ENCODE measurements around the gene MRPS27.

The MRPS27 gene

GRCh38 chr5:72359886-72360285 is 39.8 kb upstream of the MRPS27 start:
- peaks cover 0 to 27% (median 19%) of the 10 kb centered on the region in 10 experiments; a peak in 17 of 20 replicates for H3K4me1 ChIP-seq
- no peak overlapping the region for H3K9ac ChIP-seq
- H3K27me3 ChIP-seq = no peaks in the 10 kb centered on the region
- H3K27ac ChIP-seq = no peak overlapping the region
- TF ChIP-seq Cebpa-rat (IDR thresholded peaks at IDR 0.05) = no peak
- no peaks in the 10 kb centered on the region for H4K20me1 ChIP-seq
- H3K9me3 ChIP-seq (replicated peaks in 1 of 11) = no peaks in the 10 kb centered on the region
- H3K4me3 ChIP-seq = no peak overlapping the region
- H3K36me3 ChIP-seq = peaks cover 15 to 62% (median 47%) of the 10 kb centered on the region in 11 experiments
- H3K4me2 ChIP-seq = no peak overlapping the region

GRCh38 chr5:72358925-72359324 is 38.9 kb upstream of the MRPS27 start:
- H4K20me1 ChIP-seq = no peaks in the 10 kb centered on the region
- H3K9me3 ChIP-seq (replicated peaks in 1 of 11) = no peaks in the 10 kb centered on the region
- peaks cover 15 to 64% (median 48%) of the 10 kb centered on the region in 11 experiments for H3K36me3 ChIP-seq
- H3K27ac ChIP-seq = no peak overlapping the region
- no peaks in the 10 kb centered on the region for H3K27me3 ChIP-seq
- H3K4me1 ChIP-seq = peaks cover 0 to 18% (median 10%) of the 10 kb centered on the region in 10 experiments; a peak in 17 of 20 replicates
- peak overlapping the region in 1 of 11 experiments; percentile 11; a peak in 1 of 22 replicates for H3K4me2 ChIP-seq
- H3K9ac ChIP-seq = no peak overlapping the region
- TF ChIP-seq Cebpa-rat (IDR thresholded peaks at IDR 0.05) = no peak
- H3K4me3 ChIP-seq = no peak overlapping the region

DNA sequence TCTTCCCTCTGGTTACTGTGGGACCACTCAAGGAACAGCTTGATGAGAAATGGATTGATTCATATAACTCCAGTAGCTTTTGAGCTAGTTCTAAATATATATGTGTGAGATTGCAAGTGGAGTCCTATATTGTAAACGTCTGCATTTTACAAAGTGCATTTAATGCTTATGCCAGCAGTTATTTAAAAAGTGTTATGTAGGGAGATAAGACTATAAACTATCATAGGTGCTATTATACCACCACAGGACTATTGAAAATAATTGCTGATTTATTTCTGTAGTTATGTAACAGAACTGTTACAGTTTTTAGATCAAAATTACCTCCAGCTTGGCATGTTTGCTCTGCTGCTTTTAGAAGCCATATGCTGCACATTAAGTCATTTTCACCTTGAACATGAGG is 36.3 kb upstream of the MRPS27 start:
- Histone ChIP-seq H3K36me3 (peaks cover 5 to 43% (median 32%) of the 10 kb centered on the region in 11 experiments; a peak in 21 of 22 replicates), H3K9me3 (replicated peaks in 1 of 11) (peaks cover 0 to 4% (median 3%) of the 10 kb centered on the region in 11 experiments; a peak in 10 of 22 replicates), H3K4me2 (no peak overlapping the region), H4K20me1 (no peaks in the 10 kb centered on the region), H3K9ac (no peak overlapping the region), H3K4me3 (no peak overlapping the region), H3K27me3 (no peaks in the 10 kb centered on the region), H3K27ac (no peak overlapping the region), H3K4me1 (peaks cover 0 to 12% (median 3%) of the 10 kb centered on the region in 10 experiments; a peak in 8 of 20 replicates)
- no peak for TF ChIP-seq Cebpa-rat (IDR thresholded peaks at IDR 0.05)

- Histone ChIP-seq H3K36me3 (peaks cover 0 to 37% (median 29%) of the 10 kb centered on the region in 11 experiments; a peak in 19 of 22 replicates), H3K4me2 (no peak overlapping the region), H3K9ac (no peak overlapping the region), H3K9me3 (replicated peaks in 1 of 11) (peaks cover 0 to 8% (median 5%) of the 10 kb centered on the region in 11 experiments; a peak in 10 of 22 replicates), H4K20me1 (no peaks in the 10 kb centered on the region), H3K27me3 (no peaks in the 10 kb centered on the region), H3K27ac (no peak overlapping the region), H3K4me3 (no peak overlapping the region), H3K4me1 (peaks cover 0 to 14% (median 3%) of the 10 kb centered on the region in 10 experiments; a peak in 8 of 20 replicates)
- TF ChIP-seq Cebpa-rat (IDR thresholded peaks at IDR 0.05) = no peak
These were observed 35.8 kb upstream of the MRPS27 start for GRCh38 chr5:72355706-72356299.

- no peaks in the 10 kb centered on the region for H4K20me1 ChIP-seq
- H3K4me1 ChIP-seq = peaks cover 19 to 41% (median 27%) of the 10 kb centered on the region in 10 experiments
- peaks cover 0 to 11% (median 6%) of the 10 kb centered on the region in 11 experiments; a peak in 17 of 22 replicates for H3K36me3 ChIP-seq
- H3K9me3 ChIP-seq (replicated peaks in 1 of 11) = peaks cover 0 to 8% (median 5%) of the 10 kb centered on the region in 11 experiments; a peak in 10 of 22 replicates
- no peak overlapping the region for H3K9ac ChIP-seq
- no peak overlapping the region for H3K4me2 ChIP-seq
- H3K27ac ChIP-seq = no peak overlapping the region
- no peaks in the 10 kb centered on the region for H3K27me3 ChIP-seq
- no peak overlapping the region for H3K4me3 ChIP-seq
- no peak for TF ChIP-seq Cebpa-rat (IDR thresholded peaks at IDR 0.05)
These were observed 33.0 kb upstream of the MRPS27 start for GRCh38 chr5:72353046-72353445.

- Histone ChIP-seq H3K4me3 (no peak overlapping the region), H3K36me3 (peaks cover 0 to 8% (median 3%) of the 10 kb centered on the region in 11 experiments; a peak in 4 of 22 replicates), H3K27me3 (no peaks in the 10 kb centered on the region), H4K20me1 (no peaks in the 10 kb centered on the region), H3K9ac (no peak overlapping the region), H3K9me3 (replicated peaks in 1 of 11) (peaks cover 0 to 8% (median 5%) of the 10 kb centered on the region in 11 experiments; a peak in 10 of 22 replicates), H3K4me2 (no peak overlapping the region), H3K4me1 (peaks cover 19 to 46% (median 27%) of the 10 kb centered on the region in 10 experiments), H3K27ac (no peak overlapping the region)
- no peak for TF ChIP-seq Cebpa-rat (IDR thresholded peaks at IDR 0.05)
These were observed 32.6 kb upstream of the MRPS27 start for GRCh38 chr5:72352616-72353015.

GRCh38 chr5:72351376-72351775 is 31.3 kb upstream of the MRPS27 start:
- Histone ChIP-seq H3K4me2 (no peak overlapping the region; a peak in 1 of 22 replicates), H3K9me3 (replicated peaks in 1 of 11) (peaks cover 0 to 8% (median 5%) of the 10 kb centered on the region in 11 experiments; a peak in 10 of 22 replicates), H3K4me3 (no peak overlapping the region), H3K27me3 (no peaks in the 10 kb centered on the region), H3K36me3 (peaks cover 3 to 14% (median 7%) of the 10 kb centered on the region in 11 experiments; a peak in 10 of 22 replicates), H3K4me1 (peaks cover 19 to 49% (median 27%) of the 10 kb centered on the region in 10 experiments), H3K9ac (no peak overlapping the region), H3K27ac (no peak overlapping the region), H4K20me1 (no peaks in the 10 kb centered on the region)
- TF ChIP-seq Cebpa-rat (IDR thresholded peaks at IDR 0.05) = no peak

- no peaks in the 10 kb centered on the region for H3K27me3 ChIP-seq
These were observed 27.8 kb upstream of the MRPS27 start for GRCh38 chr5:72347801-72348308.

DNA sequence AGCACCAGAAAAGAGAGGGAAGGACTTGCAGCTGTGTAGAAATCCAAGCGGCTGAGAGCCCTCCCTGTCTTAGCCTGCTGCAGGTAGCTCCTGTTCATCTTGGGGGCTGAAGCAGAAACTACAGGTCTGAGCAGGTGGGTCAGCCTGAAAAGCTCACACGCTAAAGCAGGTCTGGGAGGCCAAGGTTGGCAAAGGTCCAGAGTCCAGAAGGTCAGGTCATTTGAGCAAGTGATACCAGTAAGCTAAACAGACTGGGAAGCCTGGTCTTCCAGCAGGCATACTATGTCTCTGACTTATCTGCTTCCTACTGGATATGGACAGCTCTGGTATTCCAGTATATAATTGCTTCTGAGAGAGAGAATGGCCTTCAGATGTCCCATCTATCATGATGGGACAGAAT is 26.4 kb upstream of the MRPS27 start:
- H3K4me1 ChIP-seq = peaks cover 19 to 38% (median 25%) of the 10 kb centered on the region in 10 experiments
- no peak overlapping the region for H3K9ac ChIP-seq
- no peak overlapping the region for H3K27ac ChIP-seq
- no peak overlapping the region for H3K4me3 ChIP-seq
- H3K27me3 ChIP-seq = no peaks in the 10 kb centered on the region
- no peak overlapping the region for H3K4me2 ChIP-seq
- H3K36me3 ChIP-seq = peaks cover 27 to 52% (median 42%) of the 10 kb centered on the region in 11 experiments
- TF ChIP-seq Cebpa-rat (IDR thresholded peaks at IDR 0.05) = no peak
- peaks cover 0 to 12% (median 4%) of the 10 kb centered on the region in 11 experiments; a peak in 15 of 22 replicates for H3K9me3 ChIP-seq (replicated peaks in 1 of 11)
- H4K20me1 ChIP-seq = no peaks in the 10 kb centered on the region

More at GRCh38 chr5:72347801-72348308, 27.8 kb upstream of the MRPS27 start:
- no peak for TF ChIP-seq Cebpa-rat (IDR thresholded peaks at IDR 0.05)
- H3K27ac ChIP-seq = no peak overlapping the region
- peaks cover 0 to 15% (median 8%) of the 10 kb centered on the region in 11 experiments; a peak in 15 of 22 replicates for H3K9me3 ChIP-seq (replicated peaks in 1 of 11)
- peaks cover 18 to 37% (median 29%) of the 10 kb centered on the region in 11 experiments for H3K36me3 ChIP-seq
- H3K4me1 ChIP-seq = peaks cover 19 to 41% (median 25%) of the 10 kb centered on the region in 10 experiments
- H3K9ac ChIP-seq = no peak overlapping the region
- H4K20me1 ChIP-seq = no peaks in the 10 kb centered on the region
- H3K4me3 ChIP-seq = no peak overlapping the region
- no peak overlapping the region; a peak in 1 of 22 replicates for H3K4me2 ChIP-seq
